NCI-H82 treated with DMSO at 0.1 percent for 48 hours (cell line): ENCODE results near the gene MARCHF2.
"Not testable (repeated sequence)": the region's sequence is repeated elsewhere in the genome, so short reads cannot be mapped to it uniquely, and the experiment has no call there.

Experiments used
- DNase-seq: peaks from one replicate; lab custom pipeline; 2025; ENCODE audit not compliant: unreplicated experiment; lab: John Stamatoyannopoulos, UW

Gene MARCHF2

GRCh38 chr19:8404391-8405151 is 8.5 kb upstream of the MARCHF2 start:
- DNase-seq, result no peak

- DNase-seq, result not testable (repeated sequence)
Observed at GRCh38 chr19:8410718-8411117, 2.4 kb upstream of the MARCHF2 start.

- no peak for DNase-seq
Observed at GRCh38 chr19:8413629-8413995, 507 bp downstream of the MARCHF2 start.

- no peak for DNase-seq
Observed at GRCh38 chr19:8416796-8417195, 3.7 kb downstream of the MARCHF2 start.

- DNase-seq, result no peak
Observed at GRCh38 chr19:8421484-8422461, 8.7 kb downstream of the MARCHF2 start.

GRCh38 chr19:8423817-8424223 is 10.7 kb downstream of the MARCHF2 start:
- DNase-seq, result no peak

- DNase-seq, result not testable (repeated sequence)
Observed at GRCh38 chr19:8425331-8425730, 12.2 kb downstream of the MARCHF2 start.

- no peak for DNase-seq
Observed at GRCh38 chr19:8426283-8426682, 13.2 kb downstream of the MARCHF2 start.

GRCh38 chr19:8429044-8429443 is 15.9 kb downstream of the MARCHF2 start:
- no peak for DNase-seq

- no peak for DNase-seq
Observed at GRCh38 chr19:8429826-8430225, 16.7 kb downstream of the MARCHF2 start.

GRCh38 chr19:8430650-8431049 is 17.5 kb downstream of the MARCHF2 start:
- DNase-seq, result no peak

- DNase-seq, result no peak
Observed at GRCh38 chr19:8438236-8438635, 25.1 kb downstream of the MARCHF2 start.

GRCh38 chr19:8441725-8442544 is 28.8 kb downstream of the MARCHF2 start:
- no peak for DNase-seq

GRCh38 chr19:8444140-8444676 is 31.1 kb downstream of the MARCHF2 start:
- not testable (repeated sequence) for DNase-seq

GRCh38 chr19:8444677-8445487 is 31.8 kb downstream of the MARCHF2 start, which contains the start of gene HNRNPM:
Gene HNRNPM, plus strand, starts transcription at chr19:8444975. Its CDS starts 24 bp downstream, at chr19:8444999.
- peak; percentile 90 for DNase-seq

GRCh38 chr19:8445488-8446001 is 32.4 kb downstream of the MARCHF2 start:
- DNase-seq, result no peak

GRCh38 chr19:8446061-8446709 is 33.1 kb downstream of the MARCHF2 start:
- no peak for DNase-seq

- DNase-seq, result no peak
Observed at GRCh38 chr19:8449830-8450229, 36.7 kb downstream of the MARCHF2 start.

GRCh38 chr19:8451377-8451776 is 38.3 kb downstream of the MARCHF2 start:
- no peak for DNase-seq
